Cardiac muscle cell (in vitro differentiated cells and primary cell): ENCODE data around the gene CCDC85C. TPM values are rescaled to one million over a fixed set of nuclear protein-coding genes. Genes with fewer than 3 reads are reported as not detected.

ENCODE experiments used
- DNase-seq, 2 donors: peaks; one replicate each; pipeline versions ENCODE4 v3.0.0 to v3.0.0-alpha.2; 2010 to 2017; ENCODE audit warnings: low read depth in 1 of 2, low spot score in 1 of 2
- H3K27ac ChIP-seq: fragments of 200-600 bp; sonication (generic); 2 replicates; pipeline ENCODE4 v1.5.1; 2016
- H3K27me3 ChIP-seq: fragments of 200-600 bp; sonication (generic); 2 replicates; pipeline ENCODE4 v1.6.0; 2016; ENCODE audit warnings: control low read depth
- H3K36me3 ChIP-seq: fragments of 200-600 bp; sonication (generic); 2 replicates; pipeline ENCODE4 v1.5.1; 2016; ENCODE audit warnings: control low read depth
- H3K4me1 ChIP-seq: fragments of 200-600 bp; sonication (generic); 2 replicates; pipeline ENCODE4 v1.8.1; 2017; ENCODE audit warnings: low read depth, mild to moderate bottlenecking, mixed run types
- H3K4me3 ChIP-seq: fragments of 200-600 bp; sonication (generic); 2 replicates; pipeline ENCODE4 v1.5.1; 2016; ENCODE audit warnings: mild to moderate bottlenecking
- H3K9me3 ChIP-seq: fragments of 200-600 bp; sonication (generic); 2 replicates; pipeline ENCODE4 v1.5.1; 2017; ENCODE audit warnings: low read depth, mild to moderate bottlenecking, control low read depth
- polyA plus RNA-seq: library from polyadenylated mRNA; unstranded; fragments of >200 nt; fragmentation: Nextera tagmentation; extraction: Ambion mirVana; gene quantifications from 2 replicates; pipeline ENCODE4 v1.2.1, GENCODE V29; 2016
- total RNA-seq: library from RNA; depleted of rRNA; stranded (reverse); fragments of >200 nt; gene quantifications from 2 replicates; pipeline ENCODE4 v1.2.3, GENCODE V29; 2016
- TF ChIP-seq, protein P1 (sequence below): IDR thresholded peaks from 2 replicates; pipeline ENCODE4 v1.5.1; 2012; ENCODE audit warnings: low read depth, mild to moderate bottlenecking, low read length

The CCDC85C gene
- total and polyA plus RNA-seq, 2 experiments from 2014 or later = 39.6 to 45.7 TPM

GRCh38 chr14:99589651-99590530 is 14.1 kb downstream of the CCDC85C start:
- H3K36me3 ChIP-seq = no peaks in the 10 kb centered on the region
- H3K9me3 ChIP-seq = no peaks in the 10 kb centered on the region
- H3K27ac ChIP-seq = peak overlapping the region; percentile 53
- no peaks in the 10 kb centered on the region for H3K27me3 ChIP-seq
- H3K4me3 ChIP-seq = no peak overlapping the region
- DNase-seq = peak in 1 of 2 donors; percentile 58
- TF ChIP-seq, protein P1, sequence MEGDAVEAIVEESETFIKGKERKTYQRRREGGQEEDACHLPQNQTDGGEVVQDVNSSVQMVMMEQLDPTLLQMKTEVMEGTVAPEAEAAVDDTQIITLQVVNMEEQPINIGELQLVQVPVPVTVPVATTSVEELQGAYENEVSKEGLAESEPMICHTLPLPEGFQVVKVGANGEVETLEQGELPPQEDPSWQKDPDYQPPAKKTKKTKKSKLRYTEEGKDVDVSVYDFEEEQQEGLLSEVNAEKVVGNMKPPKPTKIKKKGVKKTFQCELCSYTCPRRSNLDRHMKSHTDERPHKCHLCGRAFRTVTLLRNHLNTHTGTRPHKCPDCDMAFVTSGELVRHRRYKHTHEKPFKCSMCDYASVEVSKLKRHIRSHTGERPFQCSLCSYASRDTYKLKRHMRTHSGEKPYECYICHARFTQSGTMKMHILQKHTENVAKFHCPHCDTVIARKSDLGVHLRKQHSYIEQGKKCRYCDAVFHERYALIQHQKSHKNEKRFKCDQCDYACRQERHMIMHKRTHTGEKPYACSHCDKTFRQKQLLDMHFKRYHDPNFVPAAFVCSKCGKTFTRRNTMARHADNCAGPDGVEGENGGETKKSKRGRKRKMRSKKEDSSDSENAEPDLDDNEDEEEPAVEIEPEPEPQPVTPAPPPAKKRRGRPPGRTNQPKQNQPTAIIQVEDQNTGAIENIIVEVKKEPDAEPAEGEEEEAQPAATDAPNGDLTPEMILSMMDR = no peak
- H3K4me1 ChIP-seq = peaks cover 34% of the 10 kb centered on the region

GRCh38 chr14:99589031-99589441 is 15.0 kb downstream of the CCDC85C start:
- Histone ChIP-seq H3K36me3 (no peaks in the 10 kb centered on the region), H3K9me3 (no peaks in the 10 kb centered on the region), H3K4me1 (peaks cover 34% of the 10 kb centered on the region), H3K27ac (no peak overlapping the region), H3K4me3 (no peak overlapping the region), H3K27me3 (no peaks in the 10 kb centered on the region)
- TF ChIP-seq, protein P1 = no peak
- no peak for DNase-seq

DNA sequence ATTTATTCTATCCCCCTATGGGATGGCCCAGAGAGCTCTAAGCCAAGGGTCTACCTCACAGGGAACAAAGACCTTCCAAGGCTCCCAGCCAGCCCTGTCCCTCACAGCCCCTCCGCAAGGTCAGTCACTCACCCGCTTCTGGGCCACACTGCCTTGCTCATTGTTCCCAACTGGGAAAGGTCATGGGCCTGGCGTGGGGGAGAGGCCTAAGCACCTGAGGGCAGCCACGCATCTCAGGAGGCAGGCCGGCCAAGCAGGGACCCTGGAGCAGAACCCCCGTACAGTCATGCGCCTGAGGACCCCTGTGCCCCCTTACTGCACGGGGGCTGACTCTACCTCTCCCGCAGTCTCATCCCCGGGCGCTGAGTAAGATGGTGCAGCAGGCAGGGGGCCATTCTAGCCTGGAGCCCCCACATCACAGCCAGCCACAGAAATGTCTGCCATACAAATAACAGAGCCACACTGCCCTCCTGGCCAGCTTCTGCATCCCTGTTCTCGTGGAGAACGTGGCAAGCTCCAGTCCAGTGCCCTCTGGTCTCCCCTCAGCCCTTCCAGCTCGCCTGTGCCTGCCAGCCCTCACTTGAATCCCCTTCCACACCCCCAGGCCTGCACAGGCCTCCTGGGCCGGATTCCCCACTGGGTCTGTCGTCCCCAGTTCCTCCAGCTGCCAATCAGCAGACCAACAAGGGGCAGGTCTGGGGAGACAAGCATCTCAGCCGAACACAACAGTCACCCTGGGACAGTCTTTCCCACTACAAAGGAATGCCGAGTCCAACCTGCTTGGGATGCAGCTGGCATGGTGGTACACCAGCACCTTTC is 16.3 kb downstream of the CCDC85C start:
- H3K4me3 ChIP-seq = no peak overlapping the region
- no peaks in the 10 kb centered on the region for H3K36me3 ChIP-seq
- TF ChIP-seq, protein P1 = no peak
- H3K27me3 ChIP-seq = no peaks in the 10 kb centered on the region
- H3K4me1 ChIP-seq = peaks cover 34% of the 10 kb centered on the region
- no peak overlapping the region for H3K27ac ChIP-seq
- H3K9me3 ChIP-seq = no peaks in the 10 kb centered on the region
- DNase-seq = no peak

- TF ChIP-seq, protein P1 = no peak
- no peaks in the 10 kb centered on the region for H3K9me3 ChIP-seq
- peaks cover 34% of the 10 kb centered on the region for H3K4me1 ChIP-seq
- no peak for DNase-seq
- no peaks in the 10 kb centered on the region for H3K27me3 ChIP-seq
- H3K4me3 ChIP-seq = no peak overlapping the region
- no peaks in the 10 kb centered on the region for H3K36me3 ChIP-seq
- H3K27ac ChIP-seq = no peak overlapping the region
Measured at GRCh38 chr14:99586761-99587459, 17.1 kb downstream of the CCDC85C start.

- H3K27me3 ChIP-seq = no peaks in the 10 kb centered on the region
- no peaks in the 10 kb centered on the region for H3K9me3 ChIP-seq
- TF ChIP-seq, protein P1 = no peak
- H3K36me3 ChIP-seq = no peaks in the 10 kb centered on the region
- H3K4me1 ChIP-seq = peaks cover 39% of the 10 kb centered on the region
- DNase-seq = no peak
- H3K4me3 ChIP-seq = no peak overlapping the region
- H3K27ac ChIP-seq = no peak overlapping the region
Measured at GRCh38 chr14:99586054-99586760, 17.8 kb downstream of the CCDC85C start.
